COR-L47 (cell line): ENCODE results near the gene NOS1AP.

Experiments
- DNase-seq: peaks from one replicate; lab custom pipeline; 2025; lab: John Stamatoyannopoulos, UW

The NOS1AP gene

DNA sequence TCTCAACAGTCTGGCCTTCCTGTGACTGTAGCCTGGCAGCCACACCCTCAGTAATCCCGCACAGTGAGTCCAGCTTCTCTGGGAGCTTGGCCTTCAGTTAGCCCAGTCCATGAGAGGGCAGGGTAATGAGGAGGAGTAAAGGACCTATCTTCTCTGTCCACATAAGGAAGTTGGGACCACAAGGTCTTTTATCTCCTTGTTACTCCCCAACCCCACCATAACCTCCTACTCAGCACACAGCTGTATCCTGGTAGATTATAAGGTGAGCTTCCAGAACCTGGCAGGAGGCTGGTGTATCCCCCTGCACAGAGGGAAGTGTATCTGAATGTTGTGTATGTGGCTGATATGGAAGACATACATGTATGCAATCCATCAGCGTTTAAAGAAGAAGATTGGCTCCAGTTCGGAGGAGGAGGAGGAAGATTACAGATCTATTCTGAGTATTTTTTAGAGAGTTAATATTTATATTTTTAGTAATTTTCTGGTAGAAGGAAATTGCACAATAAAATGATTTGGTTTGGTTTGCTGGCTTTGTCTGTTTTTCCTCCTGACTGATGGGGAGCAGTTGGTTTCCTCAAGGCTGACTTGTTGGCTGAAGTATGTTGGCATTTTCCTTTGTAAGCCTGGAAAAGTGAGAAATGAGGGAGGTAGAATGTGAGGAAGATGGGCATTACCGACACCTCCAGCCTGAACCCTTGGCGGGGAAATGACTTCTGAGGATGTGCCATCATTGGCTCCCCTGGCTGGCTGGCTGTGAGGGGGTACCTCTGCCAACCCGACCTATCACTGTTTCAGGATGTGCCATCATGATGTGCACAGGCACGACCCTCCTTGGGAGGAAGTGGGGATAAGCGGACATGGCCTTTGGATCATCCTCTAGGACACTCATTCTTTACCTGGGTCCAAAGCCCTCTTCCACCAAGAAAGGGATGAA is 317.1 kb downstream of the NOS1AP start:
- DNase-seq = no peak

DNA sequence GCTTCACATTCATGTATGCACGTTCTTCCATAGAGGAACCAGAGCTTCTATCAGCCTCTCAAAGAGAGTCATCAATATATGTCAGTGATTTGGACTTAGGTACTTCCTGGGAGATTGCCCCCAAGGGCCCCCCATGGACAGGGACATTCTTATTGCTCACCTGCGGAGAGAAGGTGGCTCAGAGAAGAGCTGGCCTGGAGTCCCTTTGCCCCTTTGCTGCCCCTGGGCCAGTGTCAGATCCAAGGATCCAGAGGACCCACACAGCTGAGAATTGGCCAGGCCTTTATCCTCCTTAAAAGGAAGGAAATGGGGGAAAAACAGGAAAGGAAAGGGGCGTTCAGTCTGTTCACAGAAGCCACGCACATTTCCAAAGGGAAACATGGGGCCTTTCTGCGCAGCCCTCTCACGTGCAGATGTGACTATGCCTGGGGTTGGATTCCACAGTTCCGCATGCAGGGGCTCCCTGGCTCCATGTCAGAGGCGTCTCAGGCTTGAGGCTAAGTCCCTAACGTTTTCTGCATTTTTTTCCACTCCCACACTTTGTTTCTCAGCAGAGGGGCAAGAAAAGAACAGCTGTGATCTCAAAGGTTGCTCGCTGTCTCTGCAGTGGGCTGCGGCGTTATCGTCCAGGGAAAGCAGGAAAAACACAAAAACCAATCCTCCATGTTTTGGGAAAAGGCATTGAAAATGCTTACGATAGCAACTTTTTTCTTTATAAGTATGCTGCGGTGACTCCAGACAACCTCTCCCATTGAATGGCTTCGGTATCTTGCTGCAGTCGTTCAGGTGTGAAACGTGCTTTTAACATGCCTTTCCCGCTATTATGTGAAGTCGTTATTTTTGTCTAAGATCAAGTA is 318.0 kb downstream of the NOS1AP start:
- no peak for DNase-seq

- no peak for DNase-seq
Measured at GRCh38 chr1:162388083-162388594, 318.6 kb downstream of the NOS1AP start.

GRCh38 chr1:162388615-162389014 is 319.1 kb downstream of the NOS1AP start:
- no peak for DNase-seq

DNA sequence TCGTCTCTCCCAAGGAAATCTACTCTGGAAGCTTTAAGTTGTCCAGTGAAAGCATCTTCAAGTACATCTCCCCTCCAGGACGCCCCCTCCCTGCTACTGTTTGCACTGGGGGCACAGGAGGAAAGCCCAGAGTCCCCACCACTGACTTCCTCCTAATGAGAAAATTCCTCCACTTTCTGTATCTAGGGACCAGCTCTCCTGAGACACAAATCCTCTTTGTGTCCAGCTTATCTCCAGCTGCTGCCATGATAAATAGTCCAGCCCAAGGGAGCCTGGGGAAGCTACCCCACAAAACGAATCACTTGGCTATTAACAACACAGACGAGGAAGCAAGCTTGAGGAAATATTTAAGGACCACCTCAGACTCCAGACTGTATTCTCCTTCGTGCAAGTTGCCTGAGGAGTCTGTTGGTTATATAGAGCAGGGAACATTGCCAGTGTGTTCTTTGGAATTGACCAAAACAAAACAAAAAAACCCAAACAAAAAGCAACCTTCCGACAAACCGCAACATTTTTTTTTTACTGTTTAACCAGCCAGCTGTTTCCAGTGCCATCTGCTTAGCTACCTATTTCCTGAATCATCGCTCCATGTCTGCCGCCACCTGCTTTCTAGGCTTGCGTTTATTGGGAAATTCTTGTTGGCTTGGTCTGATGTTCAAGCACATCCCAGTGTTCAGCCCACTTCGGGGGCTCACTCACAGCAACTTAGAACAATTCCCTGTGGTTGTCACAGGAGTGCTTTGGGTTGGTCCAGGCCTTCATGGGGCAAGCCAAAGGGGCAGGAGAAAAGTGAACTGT is 319.7 kb downstream of the NOS1AP start:
- no peak for DNase-seq

- no peak for DNase-seq
Measured at GRCh38 chr1:162389971-162390370, 320.5 kb downstream of the NOS1AP start.

GRCh38 chr1:162390396-162391185 is 321.1 kb downstream of the NOS1AP start:
- no peak for DNase-seq

DNA sequence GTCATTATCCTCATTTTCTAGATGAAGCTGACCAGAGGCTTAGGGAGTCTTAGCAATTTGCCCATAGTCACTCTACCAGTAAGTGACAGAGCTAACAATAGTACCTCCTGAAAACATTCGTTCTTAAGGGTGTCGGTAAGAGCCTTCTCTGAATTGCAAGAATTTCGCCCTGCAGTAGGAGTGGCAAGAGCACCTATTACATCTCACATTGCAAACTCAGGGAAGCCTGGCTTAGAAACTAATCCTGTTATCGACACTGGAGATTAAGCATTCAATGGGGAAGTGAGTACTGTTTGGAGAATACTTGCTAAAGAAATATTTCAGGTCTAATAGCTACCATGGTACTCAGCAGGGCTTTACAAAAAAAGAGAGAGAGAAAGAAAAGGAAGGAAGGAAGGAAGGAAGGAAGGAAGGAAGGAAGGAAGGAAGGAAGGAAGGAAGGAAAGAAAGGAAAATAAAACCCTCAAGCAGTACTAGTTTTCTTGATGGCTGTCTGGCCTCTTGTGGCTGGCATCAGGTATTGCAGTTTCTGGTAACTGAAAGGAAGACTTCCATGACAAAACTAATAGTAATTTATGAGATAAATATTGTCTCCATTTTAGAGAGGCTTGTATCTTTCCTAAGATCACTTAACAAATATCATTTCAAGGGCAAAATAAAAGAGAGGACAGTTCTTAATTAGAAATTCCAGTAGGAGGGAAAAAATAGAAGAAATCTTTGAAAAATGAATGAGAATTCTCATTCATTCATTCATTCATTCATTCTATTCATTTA is 322.5 kb downstream of the NOS1AP start:
- DNase-seq = peak; percentile 13

DNA sequence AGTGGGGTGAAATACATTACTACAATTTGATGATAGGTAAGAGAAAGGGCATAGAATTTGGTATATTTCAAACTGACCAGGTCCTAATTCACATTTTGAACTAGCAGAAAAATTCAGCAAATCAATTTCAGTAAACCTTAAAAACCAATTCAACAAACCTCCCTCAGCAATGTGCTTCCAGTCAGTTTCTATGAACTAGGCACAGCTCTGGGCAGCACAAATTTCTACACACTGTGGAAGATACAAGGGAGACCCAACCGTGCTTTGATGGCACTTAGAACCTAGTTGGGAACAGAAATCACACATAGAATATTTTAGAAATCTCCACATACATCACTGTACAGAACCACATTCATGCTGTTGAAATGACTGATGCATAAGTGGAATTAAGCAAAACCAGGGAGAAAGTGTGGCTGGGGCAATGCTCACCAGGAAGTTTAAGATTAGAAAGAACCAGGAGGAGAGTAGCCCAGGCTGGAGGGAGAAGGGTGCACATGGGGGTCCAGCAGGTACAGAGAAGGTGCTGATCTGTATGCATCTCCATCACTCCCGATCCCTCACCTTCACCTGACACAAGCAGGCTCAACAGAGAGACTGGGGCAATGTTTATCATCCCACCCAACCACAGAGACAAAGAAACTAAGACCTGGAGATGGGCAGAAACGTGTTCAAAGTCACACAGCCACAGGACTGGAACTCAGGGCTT is 326.9 kb downstream of the NOS1AP start:
- DNase-seq = no peak

GRCh38 chr1:162397039-162397448 is 327.6 kb downstream of the NOS1AP start:
- no peak for DNase-seq

GRCh38 chr1:162397943-162398560 is 328.6 kb downstream of the NOS1AP start:
- no peak for DNase-seq

DNA sequence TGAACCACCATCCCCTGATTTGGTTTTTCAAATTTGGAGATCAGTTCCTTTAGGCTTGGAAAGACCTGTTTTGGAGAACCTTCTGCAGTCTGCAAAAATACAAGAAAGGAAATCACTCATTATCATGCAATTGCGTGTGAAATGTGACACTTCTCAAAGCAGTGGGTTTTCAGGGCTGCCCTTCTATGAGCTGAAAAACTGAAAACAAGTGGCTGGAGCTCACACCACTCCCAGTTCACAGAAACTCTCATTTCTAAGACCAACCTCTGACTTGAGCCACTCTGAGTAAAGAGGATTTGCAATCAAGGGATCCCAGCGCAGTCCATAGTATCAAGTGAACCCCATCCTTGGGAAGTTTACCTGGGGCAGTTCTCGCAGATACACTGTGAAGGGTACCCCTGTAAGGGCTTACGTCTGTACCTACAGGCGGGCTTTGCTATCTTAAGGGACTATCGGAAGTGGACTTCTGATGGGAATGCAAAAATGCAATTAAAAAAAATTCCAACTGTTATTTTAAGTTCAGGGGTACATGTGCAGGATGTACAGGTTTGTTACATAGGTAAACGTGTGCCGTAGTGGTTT is 329.6 kb downstream of the NOS1AP start:
- no peak for DNase-seq

DNA sequence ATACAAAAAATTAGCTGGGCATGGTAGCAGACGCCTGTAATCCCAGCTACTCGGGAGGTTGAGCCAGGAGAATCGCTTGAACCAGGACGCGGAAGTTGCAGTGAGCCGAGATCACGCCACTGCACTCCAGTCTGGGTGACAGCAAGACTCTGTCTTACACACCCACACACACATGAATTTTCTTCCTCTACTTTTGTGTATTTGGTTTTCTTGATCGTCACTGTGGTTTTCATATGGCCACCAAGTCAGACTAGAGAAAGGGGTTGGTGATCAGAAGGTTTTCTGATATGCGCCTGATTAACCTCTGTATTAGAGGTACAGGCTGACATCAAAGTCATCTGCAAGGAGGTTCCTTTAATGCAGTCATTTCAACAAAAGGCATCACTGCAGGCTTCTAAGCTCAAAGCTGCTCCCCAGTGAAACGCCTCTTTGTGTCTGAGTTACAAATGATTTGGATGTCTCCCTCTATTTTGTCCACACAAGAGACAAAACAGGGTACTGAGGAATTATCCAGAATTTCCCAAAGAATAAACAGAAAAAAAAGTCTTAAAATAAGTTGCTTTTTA is 331.4 kb downstream of the NOS1AP start:
- no peak for DNase-seq

DNA sequence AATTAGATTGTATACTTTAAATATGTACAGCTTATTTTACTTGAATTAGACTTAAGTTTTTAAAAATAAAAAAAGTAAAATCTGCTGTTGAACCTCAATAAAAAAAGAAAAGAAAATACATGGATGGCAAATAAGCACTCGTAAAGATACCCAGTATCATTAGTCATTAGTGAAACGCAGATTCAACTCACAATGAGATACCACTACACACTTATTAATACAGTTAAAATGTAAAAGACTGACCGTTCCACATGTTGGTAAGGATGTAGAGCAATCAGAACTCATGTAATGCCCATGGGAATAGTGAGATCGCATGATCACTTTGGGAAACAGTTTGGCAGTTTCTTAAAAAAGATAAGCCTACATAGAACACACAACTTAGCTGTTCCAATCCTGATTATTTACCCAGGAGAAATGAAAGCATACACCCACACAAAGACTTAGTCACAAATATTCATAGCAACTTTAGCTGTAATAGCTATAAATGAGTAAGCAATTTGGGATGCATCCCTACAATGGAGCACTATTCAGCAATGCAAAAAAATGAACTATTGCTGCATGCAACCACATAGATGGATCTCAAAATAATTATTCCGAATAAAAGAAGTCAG is 335.2 kb downstream of the NOS1AP start:
- no peak for DNase-seq

- DNase-seq = no peak
Measured at GRCh38 chr1:162405800-162406199, 336.3 kb downstream of the NOS1AP start.

DNA sequence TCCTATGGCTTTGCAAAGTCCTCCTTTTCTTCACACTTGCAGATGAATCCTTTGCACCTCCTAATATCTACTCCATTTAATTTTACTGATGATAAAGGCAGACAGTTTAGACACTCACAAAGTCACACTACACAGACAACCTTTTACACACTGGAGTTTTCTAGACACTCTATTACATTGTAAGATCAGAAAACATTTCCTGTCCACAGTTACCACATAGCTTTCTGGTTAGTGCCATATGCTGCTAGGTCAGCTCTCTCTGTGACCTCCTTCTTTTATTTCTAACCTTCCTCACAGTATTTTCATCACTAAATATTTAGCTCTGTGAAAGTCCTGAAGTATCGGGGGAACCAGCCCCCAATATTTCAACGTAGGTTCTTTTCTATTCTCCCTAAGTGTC is 337.3 kb downstream of the NOS1AP start:
- DNase-seq = no peak

- DNase-seq = no peak
Measured at GRCh38 chr1:162407539-162407938, 338.0 kb downstream of the NOS1AP start.

DNA sequence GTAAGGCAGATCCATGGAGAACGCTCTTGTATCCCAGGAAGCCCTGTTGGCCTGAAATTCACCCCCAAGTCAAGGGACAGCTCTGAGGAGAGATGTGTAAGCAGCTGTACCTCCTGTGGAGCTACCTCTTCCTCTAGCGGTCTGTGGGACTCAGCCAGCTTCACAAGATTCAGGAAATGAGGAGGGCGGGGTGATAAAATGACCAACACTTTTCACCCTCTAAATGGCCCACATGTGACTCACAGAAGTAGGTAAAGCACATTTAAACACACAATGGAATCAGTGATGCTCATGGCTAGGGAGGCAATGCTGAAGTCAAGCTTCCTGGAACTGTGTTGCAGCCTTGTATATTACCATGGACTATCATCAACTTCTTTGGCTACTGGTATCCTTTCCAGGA is 342.5 kb downstream of the NOS1AP start, which contains the start of gene SH2D1B:
SH2D1B (minus strand) TSS at position 135 of the 400 bp plus-strand sequence; CDS start at position 15, 120 bp downstream.
- no peak for DNase-seq
